A673 (cell line): ENCODE results near the gene ZNG1A. TPM values are rescaled to one million over a fixed set of nuclear protein-coding genes. Genes with fewer than 3 reads are reported as not detected.
"Not testable (repeated sequence)": the region's sequence is repeated elsewhere in the genome, so short reads cannot be mapped to it uniquely, and the experiment has no call there.

ENCODE experiments used
- BruUV-seq: library from RNA; stranded (reverse); fragments of 400-500 nt; replicated peaks from 2 replicates; lab custom pipeline; 2021; lab: Mats Ljungman, UMichigan
- CTCF ChIA-PET: fragments of 300-600 bp; sonication (Branson Sonifier 250); formaldehyde crosslinking; loops from one replicate; lab custom pipeline; 2022; ENCODE audit warnings: antibody characterized with exemption; lab: Charles Lee
- POLR2A ChIA-PET: fragments of 300-600 bp; sonication (Branson Sonifier 250); formaldehyde crosslinking; loops from one replicate; lab custom pipeline; 2022; ENCODE audit warnings: antibody characterized with exemption; ENCODE audit not compliant: low non-redundant PET; lab: Charles Lee
- DNase-seq: peaks from one replicate; pipeline ENCODE4 v3.0.0-alpha.2; 2015; ENCODE audit warnings: low spot score
- H3K27ac ChIP-seq: fragments of 200-600 bp; sonication (generic); 2 replicates; pipeline ENCODE4 v1.5.1; 2016; ENCODE audit warnings: mixed run types, low read depth, mild to moderate bottlenecking, mixed read lengths, antibody characterized with exemption, low read length; ENCODE audit not compliant: poor library complexity, severe bottlenecking
- H3K27me3 ChIP-seq: fragments of 200-600 bp; sonication (generic); replicated peaks from 2 replicates; pipeline ENCODE4 v1.6.1; 2017; ENCODE audit warnings: mixed run types, low read depth, mild to moderate bottlenecking, mixed read lengths, antibody characterized with exemption, low read length; ENCODE audit not compliant: insufficient read depth, poor library complexity
- H3K36me3 ChIP-seq: fragments of 200-600 bp; sonication (generic); 2 replicates; pipeline ENCODE4 v1.6.1; 2016; ENCODE audit warnings: mixed run types, mild to moderate bottlenecking, mixed read lengths, antibody characterized with exemption, low read length; ENCODE audit not compliant: insufficient read depth, poor library complexity, severe bottlenecking
- H3K4me1 ChIP-seq: fragments of 200-600 bp; sonication (generic); 2 replicates; pipeline ENCODE4 v1.6.1; 2017; ENCODE audit warnings: mixed run types, mild to moderate bottlenecking, mixed read lengths, antibody characterized with exemption, low read length; ENCODE audit not compliant: insufficient read depth, poor library complexity, severe bottlenecking
- H3K4me3 ChIP-seq: fragments of 200-600 bp; sonication (generic); 2 replicates; pipeline ENCODE4 v1.5.1; 2016; ENCODE audit warnings: low read depth, mixed run types, mild to moderate bottlenecking, mixed read lengths, low read length; ENCODE audit not compliant: poor library complexity, severe bottlenecking
- H3K9me3 ChIP-seq: fragments of 200-600 bp; sonication (generic); 2 replicates; pipeline ENCODE4 v1.6.1; 2016; ENCODE audit warnings: mixed run types, low read depth, mild to moderate bottlenecking, mixed read lengths, antibody characterized with exemption, low read length; ENCODE audit not compliant: poor library complexity, severe bottlenecking
- CTCF ChIP-seq: fragments of 300-800, 200-600 bp; sonication (generic); conservative IDR thresholded peaks from 2 replicates; pipeline ENCODE4 v1.5.1; 2017; ENCODE audit warnings: low read depth, mild to moderate bottlenecking, antibody characterized with exemption, low read length, moderate library complexity, mixed read lengths
- EZH2 ChIP-seq: fragments of 200-600 bp; sonication (generic); IDR thresholded peaks from 2 replicates; pipeline ENCODE4 v1.6.1; 2017; ENCODE audit warnings: borderline replicate concordance, low read depth, mild to moderate bottlenecking, mixed read lengths, antibody characterized with exemption, low read length; ENCODE audit not compliant: poor library complexity, severe bottlenecking
- intact Hi-C: fragments of 100-400 bp; cut with micrococcal nuclease; formaldehyde crosslinking; loops from one replicate; pipeline ENCODE4 v1.10.0; 2022; ENCODE audit not compliant: unreplicated experiment
- total RNA-seq: library from RNA; stranded (reverse); gene quantifications from 2 replicates; pipeline ENCODE4 v1.2.3, GENCODE V29; 2021

The ZNG1A gene
- total RNA-seq, 1 experiment from 2014 or later: 50.7 TPM

- CTCF ChIA-PET: no interaction called here
- Histone ChIP-seq H3K9me3 (no peaks in the 10 kb centered on the region), H3K27ac (no peak overlapping the region), H3K4me1 (no peaks in the 10 kb centered on the region), H3K36me3 (no peaks in the 10 kb centered on the region), H3K27me3 (peaks cover 69% of the 10 kb centered on the region), H3K4me3 (no peak overlapping the region)
- intact Hi-C loops: no loop called here
- no peak for DNase-seq
- POLR2A ChIA-PET: no interaction called here
- BruUV-seq: no TSS peak
- TF ChIP-seq EZH2: no peak
- no peak for TF ChIP-seq CTCF
Measured at GRCh38 chr9:209143-209758, 30.4 kb upstream of the ZNG1A start.

GRCh38 chr9:206481-206880, 27.6 kb upstream of the ZNG1A start:
- H3K9me3 ChIP-seq: no peaks in the 10 kb centered on the region
- intact Hi-C loops: no loop called here
- DNase-seq: no peak
- POLR2A ChIA-PET: no interaction called here
- H3K27me3 ChIP-seq: peaks cover 42% of the 10 kb centered on the region
- H3K27ac ChIP-seq: no peak overlapping the region
- no TSS peak for BruUV-seq
- CTCF ChIA-PET: no interaction called here
- no peak overlapping the region for H3K4me3 ChIP-seq
- TF ChIP-seq EZH2 (no peak), CTCF (no peak)
- no peaks in the 10 kb centered on the region for H3K4me1 ChIP-seq
- H3K36me3 ChIP-seq: no peaks in the 10 kb centered on the region

- BruUV-seq, H3K36me3 ChIP-seq, POLR2A ChIA-PET, DNase-seq, H3K27me3 ChIP-seq, H3K4me1 ChIP-seq, H3K4me3 ChIP-seq, intact Hi-C loops, H3K27ac ChIP-seq, CTCF ChIA-PET, H3K9me3 ChIP-seq: not testable (repeated sequence)
Measured at GRCh38 chr9:199601-200000, 20.7 kb upstream of the ZNG1A start.

GRCh38 chr9:178140-178825, 573 bp downstream of the ZNG1A start:
- H3K9me3 ChIP-seq, H3K27me3 ChIP-seq, DNase-seq, intact Hi-C loops, CTCF ChIA-PET, H3K36me3 ChIP-seq, H3K4me1 ChIP-seq, BruUV-seq, H3K27ac ChIP-seq, POLR2A ChIA-PET: not testable (repeated sequence)
- peak overlapping the region; percentile 37 for H3K4me3 ChIP-seq

- intact Hi-C loops, H3K9me3 ChIP-seq, H3K4me1 ChIP-seq, H3K4me3 ChIP-seq, H3K27me3 ChIP-seq, POLR2A ChIA-PET, BruUV-seq, H3K36me3 ChIP-seq, CTCF ChIA-PET, DNase-seq, H3K27ac ChIP-seq: not testable (repeated sequence)
Measured at GRCh38 chr9:169757-170156, 9.1 kb downstream of the ZNG1A start.

- POLR2A ChIA-PET, H3K36me3 ChIP-seq, intact Hi-C loops, H3K27me3 ChIP-seq, H3K4me3 ChIP-seq, BruUV-seq, DNase-seq, CTCF ChIA-PET, H3K27ac ChIP-seq, H3K4me1 ChIP-seq, H3K9me3 ChIP-seq: not testable (repeated sequence)
Measured at GRCh38 chr9:159871-160270, 19.0 kb downstream of the ZNG1A start.
